ENCODE measurements around the gene MAFG. TPM values are rescaled to one million over a fixed set of nuclear protein-coding genes. Genes with fewer than 3 reads are reported as not detected.

MAFG gene
- total RNA-seq, 1 experiment from 2014 or later: 31.7 TPM

DNA sequence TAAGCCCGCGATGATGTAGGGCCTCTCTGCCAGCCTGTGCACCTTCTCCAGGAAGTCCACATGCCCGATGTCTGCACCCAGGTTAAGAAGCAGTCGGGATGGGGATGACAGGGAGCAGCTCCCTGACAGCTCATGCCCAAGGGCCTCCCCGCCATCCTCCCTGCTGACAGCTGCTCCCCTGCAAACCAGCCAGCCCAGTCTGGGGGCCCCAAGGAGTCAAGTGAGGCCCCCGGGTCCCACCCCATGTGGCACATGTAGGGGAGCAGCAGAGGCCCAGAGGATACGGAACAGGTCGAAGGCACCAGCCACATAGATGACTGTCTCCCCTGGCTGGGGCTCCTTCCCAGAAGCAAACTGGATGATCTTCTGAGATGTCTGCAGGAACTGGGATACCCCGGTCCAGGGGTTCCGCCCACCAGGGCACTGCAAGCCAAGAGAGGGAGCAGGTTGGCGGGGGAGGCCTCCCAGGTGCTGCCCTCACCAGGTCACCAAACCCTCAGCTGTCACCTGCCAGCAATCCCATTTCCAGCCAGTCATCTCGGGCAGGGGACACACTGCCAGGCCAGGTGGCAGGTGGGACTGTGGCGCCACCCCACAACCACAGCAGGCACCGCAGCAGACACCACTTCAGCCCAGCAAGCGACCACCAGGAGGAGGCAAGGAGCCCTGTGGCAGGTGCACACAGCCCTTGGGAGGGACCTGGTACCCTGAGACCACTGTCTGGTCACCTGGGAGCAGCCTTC, 20.9 kb downstream of the MAFG start:
- peak; percentile 77 for DNase-seq
- peaks cover 10% of the 10 kb centered on the region for H3K27me3 ChIP-seq (ENCODE audit: control insufficient read depth, insufficient read depth, low read length)
- H3K36me3 ChIP-seq (replicated peaks; ENCODE audit: control insufficient read depth, insufficient read depth, low read length): peaks cover 2% of the 10 kb centered on the region; the same call in 1 of the 2 replicates
- no peak overlapping the region for H3K4me3 ChIP-seq (ENCODE audit: insufficient read depth, low read depth, low read length)

DNA sequence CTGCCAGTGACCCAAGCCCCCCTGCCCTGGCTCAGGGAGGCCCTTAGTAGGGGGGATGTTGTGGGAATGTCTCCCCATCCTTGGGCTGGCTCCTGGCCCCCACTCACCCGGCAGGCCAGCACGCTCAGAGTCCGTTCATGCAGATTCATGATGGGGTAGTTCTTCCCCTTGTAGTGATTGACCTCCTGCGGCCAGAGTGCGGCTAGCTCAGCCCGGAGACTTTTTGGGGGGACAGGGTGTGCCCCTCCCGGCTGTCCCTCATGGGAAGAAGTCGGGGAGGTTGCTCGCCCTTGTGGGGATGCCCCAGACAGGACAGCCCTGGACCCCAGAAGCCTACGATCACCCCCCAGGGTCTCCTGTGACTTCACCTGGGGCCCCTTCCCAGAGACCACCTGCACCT, 21.5 kb downstream of the MAFG start:
- DNase-seq: no peak
- H3K36me3 ChIP-seq (replicated peaks; ENCODE audit: control insufficient read depth, insufficient read depth, low read length): peaks cover 2% of the 10 kb centered on the region; the same call in 1 of the 2 replicates
- H3K4me3 ChIP-seq (ENCODE audit: insufficient read depth, low read depth, low read length): no peak overlapping the region
- H3K27me3 ChIP-seq (ENCODE audit: control insufficient read depth, insufficient read depth, low read length): peaks cover 16% of the 10 kb centered on the region

DNA sequence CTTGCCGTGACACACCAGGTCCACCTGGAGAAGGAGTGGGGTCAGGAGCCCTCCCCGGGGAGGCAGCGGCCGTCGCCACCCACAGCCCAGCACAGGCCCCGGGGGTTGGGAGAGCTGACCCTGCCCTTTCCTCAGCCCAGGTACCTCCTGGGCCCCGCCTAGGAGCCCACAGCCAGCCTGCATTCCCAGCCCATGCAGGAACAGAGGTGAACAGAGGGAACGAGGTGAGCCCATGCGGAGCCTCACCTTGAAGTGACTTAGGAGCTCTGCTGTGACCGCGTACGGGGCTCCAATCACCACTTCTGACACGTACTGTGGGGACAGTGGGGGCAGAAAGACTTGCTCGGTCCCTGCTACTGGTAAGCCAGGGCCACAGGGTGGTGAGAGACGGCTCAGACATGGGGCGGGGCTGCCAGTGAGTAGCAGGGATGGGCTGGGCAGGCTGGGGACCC, 22.1 kb downstream of the MAFG start:
- Histone ChIP-seq H3K27me3 (ENCODE audit: control insufficient read depth, insufficient read depth, low read length) (peaks cover 17% of the 10 kb centered on the region), H3K4me3 (ENCODE audit: insufficient read depth, low read depth, low read length) (no peak overlapping the region), H3K36me3 (replicated peaks; ENCODE audit: control insufficient read depth, insufficient read depth, low read length) (peaks cover 2% of the 10 kb centered on the region; the same call in 1 of the 2 replicates)
- DNase-seq: no peak

DNA sequence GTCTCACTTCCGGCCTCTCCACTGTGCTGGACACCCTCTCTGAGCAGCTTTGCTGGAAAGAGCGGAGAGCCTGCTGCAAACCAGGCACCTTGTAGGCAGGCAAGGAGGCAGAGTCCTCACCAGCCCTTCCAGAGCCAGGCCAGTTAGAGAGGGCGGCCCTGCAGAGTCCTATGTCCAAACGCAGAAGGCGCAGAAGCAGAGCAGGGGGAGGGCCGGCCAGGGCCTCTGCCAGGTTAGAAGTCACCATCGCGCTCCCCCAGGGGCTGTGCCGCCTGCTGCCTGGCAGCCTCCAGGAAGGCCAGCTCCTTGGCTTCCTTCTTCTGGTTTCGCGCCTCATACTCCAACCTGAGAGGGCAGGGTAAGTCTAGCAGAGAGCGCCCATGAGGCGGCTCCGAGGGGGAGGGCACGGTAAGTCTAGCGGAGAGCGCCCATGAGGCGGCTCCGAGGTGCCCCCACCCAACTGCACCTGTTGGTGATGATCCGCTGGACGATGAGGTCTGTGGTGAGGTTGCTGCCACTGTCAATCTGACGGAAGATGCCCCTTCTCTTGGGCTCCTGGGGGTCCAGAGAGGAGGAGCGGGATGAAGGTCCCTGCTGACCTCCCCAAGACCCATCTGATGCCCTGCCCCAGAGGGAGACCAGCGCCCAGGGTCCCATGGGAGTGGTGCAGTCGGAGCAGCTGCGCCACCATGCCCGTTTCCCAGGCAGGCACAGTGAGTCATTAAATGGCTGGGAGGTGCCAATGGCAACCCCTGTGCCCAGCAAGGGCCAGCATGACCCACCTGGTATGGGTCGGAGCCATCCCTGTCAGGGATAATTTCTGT, 22.7 kb downstream of the MAFG start:
- Histone ChIP-seq H3K4me3 (ENCODE audit: insufficient read depth, low read depth, low read length) (no peak overlapping the region), H3K36me3 (replicated peaks; ENCODE audit: control insufficient read depth, insufficient read depth, low read length) (peaks cover 2% of the 10 kb centered on the region; the same call in 1 of the 2 replicates), H3K27me3 (ENCODE audit: control insufficient read depth, insufficient read depth, low read length) (peaks cover 16% of the 10 kb centered on the region)
- DNase-seq: no peak

DNA sequence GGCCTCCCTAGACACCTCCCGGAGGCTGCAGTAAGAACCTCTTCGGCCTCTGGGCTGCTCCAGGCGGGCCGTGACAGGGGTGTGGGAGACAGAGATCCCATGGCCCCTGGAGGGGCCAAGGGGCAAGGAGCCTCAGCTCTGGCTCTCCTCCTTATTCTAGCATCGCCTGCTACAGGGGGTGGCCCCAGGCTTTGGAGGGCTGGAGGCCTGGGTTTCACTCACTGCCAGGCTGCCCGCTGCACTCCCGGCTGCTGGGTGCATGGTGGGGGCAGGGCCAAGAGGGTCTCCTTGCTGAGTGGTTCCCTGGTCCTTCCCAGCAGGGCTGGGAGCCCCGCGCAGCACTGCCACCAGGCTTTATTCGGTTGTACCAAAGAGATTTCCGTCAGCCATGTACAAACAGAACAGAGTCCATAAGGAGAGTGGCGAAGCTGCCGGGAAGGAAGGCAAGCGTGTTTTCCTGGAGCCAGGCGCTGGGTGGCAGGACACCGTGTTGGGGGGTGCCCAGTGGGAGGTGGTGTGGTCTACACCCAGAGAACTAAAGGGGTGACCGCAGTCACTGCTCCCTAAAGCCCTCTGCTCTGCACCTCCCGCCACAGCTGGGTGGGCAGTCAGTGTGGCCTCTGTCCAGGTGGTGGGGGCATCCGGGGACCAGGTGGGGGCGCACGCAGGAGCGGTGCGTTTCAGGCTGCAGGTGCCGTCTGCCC, 23.5 kb downstream of the MAFG start:
- Histone ChIP-seq H3K4me3 (ENCODE audit: insufficient read depth, low read depth, low read length) (no peak overlapping the region), H3K36me3 (replicated peaks; ENCODE audit: control insufficient read depth, insufficient read depth, low read length) (peaks cover 4% of the 10 kb centered on the region; the same call in 1 of the 2 replicates), H3K27me3 (ENCODE audit: control insufficient read depth, insufficient read depth, low read length) (peaks cover 16% of the 10 kb centered on the region)
- DNase-seq: no peak

DNA sequence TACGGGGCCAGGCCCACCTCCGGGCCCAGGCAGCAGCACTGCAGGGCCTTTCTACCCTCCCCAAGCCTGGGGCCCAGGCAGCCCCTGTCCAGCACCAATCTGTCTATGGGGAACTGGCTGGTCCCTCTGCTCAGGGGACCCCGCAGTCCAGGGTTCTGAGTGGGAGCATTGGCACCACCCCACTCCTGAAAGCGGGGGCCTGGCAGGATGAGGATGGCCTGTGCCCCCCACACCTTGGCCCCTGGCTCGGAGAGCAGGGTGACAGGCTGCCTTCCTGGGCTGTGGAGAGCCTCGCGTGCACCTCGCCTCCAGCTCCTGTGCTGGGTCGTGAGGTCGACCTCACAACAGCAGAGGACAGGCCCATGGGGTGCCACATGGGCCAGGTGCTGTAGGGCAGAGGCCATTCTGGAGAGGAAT, 24.1 kb downstream of the MAFG start:
- peaks cover 16% of the 10 kb centered on the region for H3K27me3 ChIP-seq (ENCODE audit: control insufficient read depth, insufficient read depth, low read length)
- no peak overlapping the region for H3K4me3 ChIP-seq (ENCODE audit: insufficient read depth, low read depth, low read length)
- H3K36me3 ChIP-seq (replicated peaks; ENCODE audit: control insufficient read depth, insufficient read depth, low read length): peaks cover 4% of the 10 kb centered on the region; the same call in 1 of the 2 replicates
- no peak for DNase-seq

DNA sequence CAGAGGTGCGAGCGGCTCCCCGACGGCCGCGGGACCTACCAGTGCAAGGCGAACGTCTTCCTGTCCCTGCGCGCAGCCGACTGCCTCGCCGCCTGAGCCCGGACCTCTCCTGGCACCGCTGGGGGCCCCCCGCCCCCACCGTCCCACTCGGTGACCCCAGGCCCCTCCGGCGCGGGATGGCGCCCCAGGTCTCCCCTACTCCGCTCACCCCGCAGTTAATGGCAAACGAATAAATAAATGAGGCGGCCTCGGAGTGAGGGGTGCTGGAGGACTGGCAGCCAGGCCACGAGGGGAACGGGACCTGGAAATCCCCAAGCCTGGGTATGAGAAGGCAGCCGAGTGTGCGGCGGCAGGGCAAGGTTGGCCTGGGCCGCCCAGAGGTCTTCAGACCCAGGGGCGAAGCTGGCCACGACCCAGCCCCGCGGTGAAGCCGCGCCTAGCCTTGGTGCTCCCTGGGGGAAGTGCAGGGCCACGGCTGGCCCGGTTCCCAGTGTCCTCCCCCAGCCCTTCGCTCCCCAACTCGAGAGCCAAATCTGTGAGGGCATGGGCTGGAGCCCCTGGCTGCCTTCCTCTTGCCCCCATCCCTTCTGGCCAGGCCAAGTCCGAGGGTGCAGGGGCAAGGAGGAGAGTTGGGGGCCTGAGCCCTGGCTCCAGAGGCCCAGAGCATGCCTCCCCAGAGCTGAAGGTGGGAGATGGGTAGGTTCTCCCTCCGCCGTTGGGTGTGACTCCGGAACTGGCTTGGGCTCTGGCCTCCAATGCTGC, 24.7 kb downstream of the MAFG start:
- peak overlapping the region; percentile 34 for H3K4me3 ChIP-seq (ENCODE audit: insufficient read depth, low read depth, low read length)
- H3K36me3 ChIP-seq (replicated peaks; ENCODE audit: control insufficient read depth, insufficient read depth, low read length): peaks cover 6% of the 10 kb centered on the region
- peaks cover 16% of the 10 kb centered on the region for H3K27me3 ChIP-seq (ENCODE audit: control insufficient read depth, insufficient read depth, low read length)
- peak; percentile 84 for DNase-seq

DNA sequence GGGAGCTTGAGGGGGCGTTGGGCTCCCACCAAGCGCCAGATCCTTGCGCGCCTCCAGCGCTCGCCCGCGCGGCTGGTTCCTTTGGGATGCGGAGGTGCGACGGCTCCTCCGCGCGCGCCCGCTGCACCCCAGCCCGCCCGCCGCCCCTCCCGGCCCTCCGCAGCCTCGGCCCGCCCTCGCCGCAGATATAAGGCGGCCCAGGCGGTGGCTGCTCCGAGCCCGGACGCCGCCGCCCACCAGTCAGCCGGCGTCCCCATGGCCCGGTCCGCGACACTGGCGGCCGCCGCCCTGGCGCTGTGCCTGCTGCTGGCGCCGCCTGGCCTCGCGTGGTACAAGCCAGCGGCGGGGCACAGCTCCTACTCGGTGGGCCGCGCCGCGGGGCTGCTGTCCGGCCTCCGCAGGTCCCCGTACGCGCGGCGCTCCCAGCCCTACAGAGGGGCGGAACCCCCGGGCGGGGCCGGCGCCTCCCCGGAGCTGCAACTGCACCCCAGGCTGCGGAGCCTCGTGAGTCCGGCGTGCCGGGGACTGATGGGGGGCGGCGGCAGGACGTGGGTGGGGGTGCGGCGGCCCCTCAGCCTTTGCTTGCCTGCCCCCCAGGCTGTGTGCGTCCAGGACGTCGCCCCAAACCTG, 25.4 kb downstream of the MAFG start, which contains the start of gene NPB:
Gene NPB (plus strand): TSS at position 216 of the 630 bp plus-strand sequence. CDS start 40 bp downstream, at position 256.
- peaks cover 9% of the 10 kb centered on the region for H3K36me3 ChIP-seq (replicated peaks; ENCODE audit: control insufficient read depth, insufficient read depth, low read length)
- peaks cover 16% of the 10 kb centered on the region for H3K27me3 ChIP-seq (ENCODE audit: control insufficient read depth, insufficient read depth, low read length)
- peak within 1 kb of the TSS; percentile 34 for H3K4me3 ChIP-seq (ENCODE audit: insufficient read depth, low read depth, low read length)
- DNase-seq: peak; percentile 89

DNA sequence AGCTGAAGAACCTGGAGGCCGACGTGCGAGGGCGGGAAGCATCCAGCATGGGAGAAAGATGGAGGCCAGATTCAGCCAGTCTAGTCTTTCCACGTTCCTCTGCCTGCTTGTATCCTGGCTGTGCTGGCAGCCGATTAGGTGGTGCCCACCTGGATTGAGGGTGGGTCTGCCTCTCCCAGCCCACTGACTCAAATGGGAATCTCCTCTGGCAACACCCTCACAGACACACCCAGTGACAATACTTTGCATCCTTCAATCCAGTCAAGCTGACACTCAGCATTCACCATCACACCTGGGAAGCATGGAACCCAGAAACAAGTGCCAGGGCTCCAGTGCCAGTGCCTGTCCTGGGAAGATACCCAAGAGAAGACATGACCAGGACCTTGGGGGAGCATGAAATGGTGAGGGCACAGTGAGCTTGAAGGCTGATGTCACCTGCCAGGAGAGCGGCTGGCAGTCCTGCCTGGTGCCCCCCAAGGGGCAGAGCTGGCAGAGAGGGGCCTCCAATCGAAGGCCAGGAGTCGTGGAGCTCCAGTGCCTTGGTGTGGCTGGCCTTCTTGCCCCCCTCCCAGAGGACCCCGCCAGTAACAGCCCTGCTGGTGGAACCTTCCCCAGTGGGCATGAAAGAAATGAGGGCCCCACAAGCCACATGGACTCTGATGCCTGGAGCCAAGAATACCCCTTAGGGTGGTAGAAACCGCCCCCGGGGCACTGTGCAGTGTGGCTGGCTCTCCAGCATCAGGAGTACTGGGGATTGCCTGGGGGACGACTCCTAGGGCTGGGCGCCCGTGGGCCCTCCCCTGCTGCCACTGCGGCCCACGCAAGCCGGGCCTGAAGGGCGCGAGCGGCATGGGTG, 26.1 kb downstream of the MAFG start:
- DNase-seq: no peak
- peak overlapping the region; percentile 34; the same call in 1 of the 2 replicates for H3K4me3 ChIP-seq (ENCODE audit: insufficient read depth, low read depth, low read length)
- peaks cover 12% of the 10 kb centered on the region for H3K36me3 ChIP-seq (replicated peaks; ENCODE audit: control insufficient read depth, insufficient read depth, low read length)
- peaks cover 16% of the 10 kb centered on the region for H3K27me3 ChIP-seq (ENCODE audit: control insufficient read depth, insufficient read depth, low read length)

DNA sequence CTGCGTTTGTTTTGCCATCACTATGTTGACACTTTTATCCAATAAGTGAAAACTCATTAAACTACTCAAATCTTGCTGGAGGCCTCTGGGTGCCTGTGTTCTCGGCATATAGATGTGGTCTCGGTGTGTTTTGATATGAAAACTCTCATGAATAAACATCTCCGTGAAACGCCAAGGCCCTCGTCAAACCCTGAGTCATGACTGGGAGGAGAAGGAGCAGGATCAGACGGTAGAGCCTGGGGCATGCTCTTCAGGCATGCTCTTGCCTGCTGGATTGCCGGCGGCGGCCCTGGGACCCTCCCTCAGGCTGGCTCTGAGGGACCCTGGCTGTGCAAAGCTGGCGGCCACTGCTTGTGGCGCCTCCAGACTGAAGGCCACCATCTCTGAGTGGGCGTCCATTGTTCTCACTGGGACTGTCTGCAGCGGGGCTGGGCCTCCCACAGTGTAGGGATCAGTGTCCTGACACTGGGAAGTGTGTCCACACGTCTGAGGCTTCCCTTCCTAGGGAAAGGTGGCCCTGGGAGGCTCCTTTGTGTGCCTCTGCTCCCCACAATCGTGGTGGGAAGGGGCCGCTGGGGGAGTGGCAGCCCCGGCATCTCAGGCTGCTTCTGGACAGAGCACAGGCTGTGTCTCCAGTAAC, 27.2 kb downstream of the MAFG start:
- DNase-seq: no peak
- peaks cover 16% of the 10 kb centered on the region for H3K36me3 ChIP-seq (replicated peaks; ENCODE audit: control insufficient read depth, insufficient read depth, low read length)
- H3K27me3 ChIP-seq (ENCODE audit: control insufficient read depth, insufficient read depth, low read length): peaks cover 16% of the 10 kb centered on the region
- H3K4me3 ChIP-seq (ENCODE audit: insufficient read depth, low read depth, low read length): no peak overlapping the region

DNA sequence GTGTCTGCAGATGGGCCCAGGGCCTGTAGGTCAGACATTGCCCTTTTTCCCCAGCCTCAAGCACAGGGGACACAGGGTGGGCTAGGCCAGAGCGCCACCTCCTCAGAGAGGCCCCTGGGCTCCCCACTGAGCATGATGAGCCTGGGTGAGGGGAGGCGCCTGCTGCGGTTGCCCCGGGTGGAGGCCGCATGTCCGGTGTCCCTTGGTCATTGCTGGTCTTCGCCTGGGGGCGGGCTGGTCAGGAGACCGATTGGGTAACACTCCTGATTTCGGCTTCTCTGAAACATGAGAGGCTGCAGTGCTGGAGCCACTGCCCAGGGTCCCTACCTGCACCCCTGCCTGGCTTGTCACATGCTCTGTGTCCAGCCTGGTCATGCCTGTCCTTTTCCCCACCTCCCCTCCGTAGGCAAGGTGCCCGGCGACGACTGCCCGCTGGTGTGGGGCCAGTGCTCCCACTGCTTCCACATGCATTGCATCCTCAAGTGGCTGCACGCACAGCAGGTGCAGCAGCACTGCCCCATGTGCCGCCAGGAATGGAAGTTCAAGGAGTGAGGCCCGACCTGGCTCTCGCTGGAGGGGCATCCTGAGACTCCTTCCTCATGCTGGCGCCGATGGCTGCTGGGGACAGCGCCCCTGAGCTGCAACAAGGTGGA, 27.9 kb downstream of the MAFG start:
- H3K4me3 ChIP-seq (ENCODE audit: insufficient read depth, low read depth, low read length): no peak overlapping the region

DNA sequence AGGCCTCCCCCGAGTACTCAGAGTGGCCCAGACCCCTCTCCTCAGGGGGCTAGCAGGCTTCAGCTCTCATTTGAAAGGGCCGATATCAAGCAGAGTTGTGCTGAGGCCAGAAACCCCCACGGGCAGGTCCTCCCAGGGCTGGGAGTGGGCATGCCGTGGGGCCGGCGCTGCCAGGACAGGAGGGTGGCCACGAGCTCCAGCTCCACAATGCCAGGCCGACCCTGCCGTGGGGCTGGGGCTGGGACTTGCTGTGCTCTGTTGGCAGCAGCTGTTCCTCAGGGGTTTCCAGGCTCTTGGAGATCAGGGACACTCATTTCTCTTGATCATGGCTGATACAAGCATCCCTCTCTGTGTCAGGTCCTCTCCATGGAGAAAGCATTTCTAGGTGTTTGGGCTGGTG, 28.6 kb downstream of the MAFG start:
- Histone ChIP-seq H3K36me3 (replicated peaks; ENCODE audit: control insufficient read depth, insufficient read depth, low read length) (peaks cover 21% of the 10 kb centered on the region), H3K27me3 (ENCODE audit: control insufficient read depth, insufficient read depth, low read length) (peaks cover 16% of the 10 kb centered on the region), H3K4me3 (ENCODE audit: insufficient read depth, low read depth, low read length) (no peak overlapping the region)
- DNase-seq: no peak

More for the DNA sequence above, 27.9 kb downstream of the MAFG start:
- no peak for DNase-seq
- peaks cover 18% of the 10 kb centered on the region for H3K36me3 ChIP-seq (replicated peaks; ENCODE audit: control insufficient read depth, insufficient read depth, low read length)
- H3K27me3 ChIP-seq (ENCODE audit: control insufficient read depth, insufficient read depth, low read length): peaks cover 16% of the 10 kb centered on the region
